ENCODE measurements around the gene GNAS-AS1. TPM values are rescaled to one million over a fixed set of nuclear protein-coding genes. Genes with fewer than 3 reads are reported as not detected.

The GNAS-AS1 gene
- total and polyA plus RNA-seq, 2 donors (not counting 1 experiment from before 2014, with no cell fraction given), result 0.28 to 0.33 TPM

- Histone ChIP-seq H3K27ac (ENCODE audit: insufficient read depth, low read length) (no peak overlapping the region), H3K4me3 (replicated peaks in 1 of 4; ENCODE audit: control extremely low read depth in 1 of 4, insufficient read depth in 1 of 4, low read depth in 3 of 4, low read length in 4 of 4) (no peak overlapping the region), H3K4me2 (ENCODE audit: extremely low read depth, insufficient read depth, low read length) (no peak overlapping the region), H3K9me3 (ENCODE audit: control insufficient read depth, insufficient read depth, low read depth, low read length) (no peaks in the 10 kb centered on the region), H3K36me3 (ENCODE audit: control insufficient read depth, insufficient read depth, low read length) (no peaks in the 10 kb centered on the region), H3K79me2 (ENCODE audit: control insufficient read depth, insufficient read depth, low read length) (no peaks in the 10 kb centered on the region), H3K27me3 (ENCODE audit: control insufficient read depth, insufficient read depth, low read length) (peaks cover 6% of the 10 kb centered on the region), H3K9ac (ENCODE audit: insufficient read depth, low read length) (no peak overlapping the region), H4K20me1 (ENCODE audit: control insufficient read depth, extremely low read depth, insufficient read depth, low read length) (no peaks in the 10 kb centered on the region), H2AFZ (ENCODE audit: low read length) (no peak overlapping the region), H3K4me1 (ENCODE audit: control insufficient read depth, extremely low read depth, insufficient read depth, low read length) (no peaks in the 10 kb centered on the region)
- DNase-seq (ENCODE audit: low read depth in 2 of 2), result no peak
- TF ChIP-seq EZH2 (IDR thresholded peaks at IDR 0.05; ENCODE audit: low read length, missing control alignments), result no peak
- TF ChIP-seq CTCF (conservative IDR thresholded peaks at IDR 0.05 in 1 of 2, IDR thresholded peaks at IDR 0.05 in 1 of 2; ENCODE audit: low read depth in 1 of 2, low read length in 2 of 2), result no peak
Measured at GRCh38 chr20:58865843-58866242, 15.1 kb upstream of the GNAS-AS1 start.

- no peak overlapping the region for H3K9ac ChIP-seq (ENCODE audit: insufficient read depth, low read length)
- no peak for DNase-seq (ENCODE audit: low read depth in 2 of 2)
- TF ChIP-seq EZH2 (IDR thresholded peaks at IDR 0.05; ENCODE audit: low read length, missing control alignments) (no peak), CTCF (conservative IDR thresholded peaks at IDR 0.05 in 1 of 2, IDR thresholded peaks at IDR 0.05 in 1 of 2; ENCODE audit: low read depth in 1 of 2, low read length in 2 of 2) (peak in 1 of 2 donors; percentile 4)
- no peaks in the 10 kb centered on the region for H4K20me1 ChIP-seq (ENCODE audit: control insufficient read depth, extremely low read depth, insufficient read depth, low read length)
- no peak overlapping the region for H3K27ac ChIP-seq (ENCODE audit: insufficient read depth, low read length)
- no peaks in the 10 kb centered on the region for H3K9me3 ChIP-seq (ENCODE audit: control insufficient read depth, insufficient read depth, low read depth, low read length)
- no peaks in the 10 kb centered on the region for H3K4me1 ChIP-seq (ENCODE audit: control insufficient read depth, extremely low read depth, insufficient read depth, low read length)
- no peak overlapping the region for H3K4me2 ChIP-seq (ENCODE audit: extremely low read depth, insufficient read depth, low read length)
- no peak overlapping the region for H2AFZ ChIP-seq (ENCODE audit: low read length)
- H3K4me3 ChIP-seq (replicated peaks in 1 of 4; ENCODE audit: control extremely low read depth in 1 of 4, insufficient read depth in 1 of 4, low read depth in 3 of 4, low read length in 4 of 4), result no peak overlapping the region
- H3K27me3 ChIP-seq (ENCODE audit: control insufficient read depth, insufficient read depth, low read length), result peaks cover 6% of the 10 kb centered on the region
- no peaks in the 10 kb centered on the region for H3K36me3 ChIP-seq (ENCODE audit: control insufficient read depth, insufficient read depth, low read length)
- H3K79me2 ChIP-seq (ENCODE audit: control insufficient read depth, insufficient read depth, low read length), result no peaks in the 10 kb centered on the region
Measured at GRCh38 chr20:58864346-58864745, 13.6 kb upstream of the GNAS-AS1 start.

DNA sequence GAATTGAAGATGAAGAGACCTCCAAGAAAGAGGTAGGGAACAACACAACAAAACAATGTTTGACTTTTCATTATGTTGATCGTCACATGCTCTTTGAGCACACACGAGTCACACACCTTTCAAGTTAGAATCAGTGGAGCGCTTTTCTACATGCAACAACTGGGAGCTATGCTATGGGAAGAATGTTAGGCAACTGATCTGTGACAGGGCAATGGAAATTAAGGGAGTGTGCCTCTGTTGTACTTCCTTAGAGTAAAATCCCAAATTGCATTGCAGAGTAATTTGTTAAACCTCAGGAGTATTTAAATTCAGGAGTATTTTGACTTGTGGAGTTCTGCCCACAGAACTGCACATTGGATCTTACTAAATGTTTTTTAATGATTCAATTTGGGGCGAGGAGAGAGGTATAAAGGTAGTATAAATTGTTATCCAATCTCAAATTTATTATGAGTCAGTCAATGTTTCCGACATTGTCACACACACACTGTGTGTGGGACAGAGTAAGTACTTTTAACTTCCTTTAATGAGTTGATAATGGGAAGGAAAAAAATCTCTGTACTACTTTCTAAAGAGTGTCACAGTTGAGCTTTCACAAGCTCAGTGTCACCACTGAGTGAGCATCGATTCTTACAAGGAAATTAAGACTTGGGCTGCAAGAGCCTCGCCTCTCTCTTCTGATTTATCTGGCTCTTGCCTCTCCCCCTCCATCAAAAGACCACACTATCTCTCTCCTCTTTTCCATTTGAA is 12.5 kb upstream of the GNAS-AS1 start:
- DNase-seq (ENCODE audit: low read depth in 2 of 2), result no peak
- H3K9me3 ChIP-seq (ENCODE audit: control insufficient read depth, insufficient read depth, low read depth, low read length), result no peaks in the 10 kb centered on the region
- peaks cover 6% of the 10 kb centered on the region for H3K27me3 ChIP-seq (ENCODE audit: control insufficient read depth, insufficient read depth, low read length)
- no peak overlapping the region for H3K4me3 ChIP-seq (replicated peaks in 1 of 4; ENCODE audit: control extremely low read depth in 1 of 4, insufficient read depth in 1 of 4, low read depth in 3 of 4, low read length in 4 of 4)
- no peak overlapping the region for H3K9ac ChIP-seq (ENCODE audit: insufficient read depth, low read length)
- H3K27ac ChIP-seq (ENCODE audit: insufficient read depth, low read length), result no peak overlapping the region
- TF ChIP-seq EZH2 (IDR thresholded peaks at IDR 0.05; ENCODE audit: low read length, missing control alignments) (no peak), CTCF (conservative IDR thresholded peaks at IDR 0.05 in 1 of 2, IDR thresholded peaks at IDR 0.05 in 1 of 2; ENCODE audit: low read depth in 1 of 2, low read length in 2 of 2) (no peak)
- H3K79me2 ChIP-seq (ENCODE audit: control insufficient read depth, insufficient read depth, low read length), result no peaks in the 10 kb centered on the region
- H3K36me3 ChIP-seq (ENCODE audit: control insufficient read depth, insufficient read depth, low read length), result no peaks in the 10 kb centered on the region
- H3K4me1 ChIP-seq (ENCODE audit: control insufficient read depth, extremely low read depth, insufficient read depth, low read length), result no peaks in the 10 kb centered on the region
- no peaks in the 10 kb centered on the region for H4K20me1 ChIP-seq (ENCODE audit: control insufficient read depth, extremely low read depth, insufficient read depth, low read length)
- H3K4me2 ChIP-seq (ENCODE audit: extremely low read depth, insufficient read depth, low read length), result no peak overlapping the region
- H2AFZ ChIP-seq (ENCODE audit: low read length), result no peak overlapping the region
